Ishikawa (cell line): ENCODE measurements around the gene PLEKHH1.
A peak's percentile ranks its signal among the peaks of the same experiment; 100 is the strongest.

ENCODE experiments used
- CEBPB ChIP-seq: IDR thresholded peaks from 2 replicates; pipeline ENCODE4 v1.6.1; 2012
- CREB1 ChIP-seq: IDR thresholded peaks from 2 replicates; pipeline ENCODE4 v1.6.1; 2012; ENCODE audit warnings: low read depth
- EGR1 ChIP-seq: IDR thresholded peaks from 2 replicates; pipeline ENCODE4 v1.6.1; 2012
- EP300 ChIP-seq: IDR thresholded peaks from 2 replicates; pipeline ENCODE4 v1.6.1; 2012; ENCODE audit warnings: borderline replicate concordance
- FOXM1 ChIP-seq: IDR thresholded peaks from 2 replicates; pipeline ENCODE4 v1.6.1; 2012; ENCODE audit warnings: low read depth, borderline replicate concordance
- MAX ChIP-seq: IDR thresholded peaks from 2 replicates; pipeline ENCODE4 v1.6.1; 2012
- NFIC ChIP-seq: IDR thresholded peaks from 2 replicates; pipeline ENCODE4 v1.6.1; 2012
- RAD21 ChIP-seq: IDR thresholded peaks from 2 replicates; pipeline ENCODE4 v1.6.1; 2012; ENCODE audit warnings: low read depth
- REST ChIP-seq: IDR thresholded peaks from 2 replicates; pipeline ENCODE4 v1.6.1; 2012; ENCODE audit warnings: low read depth, mild to moderate bottlenecking
- TAF1 ChIP-seq: IDR thresholded peaks from 2 replicates; pipeline ENCODE4 v1.6.1; 2012; ENCODE audit warnings: low read depth, mild to moderate bottlenecking
- TCF12 ChIP-seq: IDR thresholded peaks from 2 replicates; pipeline ENCODE4 v1.6.1; 2012; ENCODE audit warnings: low read depth
- TEAD4 ChIP-seq: IDR thresholded peaks from 2 replicates; pipeline ENCODE4 v1.6.1; 2012
- USF1 ChIP-seq: IDR thresholded peaks from 2 replicates; pipeline ENCODE4 v1.6.1; 2012
- YY1 ChIP-seq: IDR thresholded peaks from 2 replicates; pipeline ENCODE4 v1.6.1; 2012; ENCODE audit warnings: low read depth
- ZBTB7A ChIP-seq: IDR thresholded peaks from 2 replicates; pipeline ENCODE4 v1.6.1; 2012; ENCODE audit warnings: low read depth

The PLEKHH1 gene

GRCh38 chr14:67553547-67553946 lies 20.5 kb downstream of the PLEKHH1 start:
- TF ChIP-seq REST (no peak), TCF12 (no peak), ZBTB7A (no peak), TAF1 (no peak), TEAD4 (no peak), EP300 (no peak), USF1 (no peak), RAD21 (no peak), CEBPB (no peak), EGR1 (no peak), CREB1 (no peak), YY1 (no peak), FOXM1 (no peak)

- no peak for TF ChIP-seq RAD21
- no peak for TF ChIP-seq MAX
- TF ChIP-seq TCF12, result no peak
- no peak for TF ChIP-seq CEBPB
- no peak for TF ChIP-seq NFIC
- no peak for TF ChIP-seq EGR1
- no peak for TF ChIP-seq TEAD4
- TF ChIP-seq EP300, result no peak
- no peak for TF ChIP-seq CREB1
- TF ChIP-seq ZBTB7A, result no peak
- TF ChIP-seq REST, result no peak
- TF ChIP-seq USF1, result no peak
- no peak for TF ChIP-seq FOXM1
- TF ChIP-seq YY1, result no peak
- no peak for TF ChIP-seq TAF1
Observed at GRCh38 chr14:67554341-67554740, 21.3 kb downstream of the PLEKHH1 start.

- no peak for TF ChIP-seq TCF12
- TF ChIP-seq MAX, result no peak
- TF ChIP-seq CEBPB, result no peak
- TF ChIP-seq CREB1, result no peak
- no peak for TF ChIP-seq EP300
- no peak for TF ChIP-seq TAF1
- TF ChIP-seq EGR1, result no peak
- TF ChIP-seq FOXM1, result no peak
- no peak for TF ChIP-seq TEAD4
- TF ChIP-seq REST, result no peak
- no peak for TF ChIP-seq YY1
- no peak for TF ChIP-seq ZBTB7A
- no peak for TF ChIP-seq RAD21
- no peak for TF ChIP-seq NFIC
- no peak for TF ChIP-seq USF1
Observed at GRCh38 chr14:67555518-67556090, 22.5 kb downstream of the PLEKHH1 start.

- TF ChIP-seq EP300, result no peak
- peak; percentile 8; the same call in 1 of the 2 replicates for TF ChIP-seq MAX
- TF ChIP-seq ZBTB7A, result no peak
- no peak for TF ChIP-seq TCF12
- TF ChIP-seq NFIC, result no peak
- no peak for TF ChIP-seq YY1
- no peak for TF ChIP-seq TAF1
Observed at GRCh38 chr14:67556671-67557070, 23.6 kb downstream of the PLEKHH1 start.
